IMR-90 (cell line): ENCODE results near the gene GIMAP4.

Experiments
- CTCF ChIP-seq: conservative IDR thresholded peaks from 2 replicates; pipeline ENCODE4 v1.5.1; 2012; ENCODE audit warnings: mild to moderate bottlenecking, low read depth, low read length, improper control_type of control experiment
- POLR2A ChIP-seq: IDR thresholded peaks from 2 replicates; pipeline ENCODE4 v1.6.1; 2012; ENCODE audit warnings: mild to moderate bottlenecking, low read depth, low read length
- RAD21 ChIP-seq: IDR thresholded peaks from 2 replicates; pipeline ENCODE4 v1.6.1; 2012; ENCODE audit warnings: low read length, improper control_type of control experiment

- TF ChIP-seq POLR2A: no peak
- TF ChIP-seq RAD21: no peak
- TF ChIP-seq CTCF: no peak
Observed at GRCh38 chr7:150572496-150572895, 5.3 kb downstream of the GIMAP4 start.
